GM19328 (cell line): ENCODE data around the gene REEP5.
A peak's percentile ranks its signal among the peaks of the same experiment; 100 is the strongest.

ENCODE experiments used
- ATAC-seq: cut with Tn5 transposase; IDR thresholded peaks from one replicate; pipeline ENCODE4 v1.9.1; 2021; ENCODE audit warnings: mild to moderate bottlenecking, moderate library complexity; ENCODE audit not compliant: unreplicated experiment

REEP5 gene

GRCh38 chr5:112848116-112848811, 73.8 kb downstream of the REEP5 start:
- ATAC-seq: peak; percentile 95

- no peak for ATAC-seq
These were observed 74.7 kb downstream of the REEP5 start for GRCh38 chr5:112847306-112847705.

DNA sequence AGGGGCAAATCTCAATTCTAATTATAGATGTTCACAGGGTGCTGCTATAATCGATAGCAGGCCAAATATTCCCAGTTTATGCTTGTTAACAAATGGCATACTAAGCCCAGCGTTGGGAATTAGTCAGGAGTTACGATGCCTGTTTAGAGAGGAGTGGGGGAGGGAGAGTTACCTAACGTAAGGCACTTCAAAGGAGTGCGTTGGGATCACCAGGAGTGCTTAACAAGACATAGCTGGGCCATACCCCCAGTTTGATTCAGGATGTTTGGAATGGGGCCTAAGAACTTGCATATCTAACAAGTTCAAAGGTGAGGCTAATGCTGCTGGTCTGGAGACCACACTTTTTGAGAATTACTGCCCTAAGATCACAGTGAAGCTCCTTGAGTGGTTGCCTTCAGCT, 75.5 kb downstream of the REEP5 start:
- ATAC-seq: no peak

- no peak for ATAC-seq
These were observed 77.5 kb downstream of the REEP5 start for GRCh38 chr5:112844489-112844888.

GRCh38 chr5:112833971-112834370, 88.1 kb downstream of the REEP5 start:
- ATAC-seq: no peak

DNA sequence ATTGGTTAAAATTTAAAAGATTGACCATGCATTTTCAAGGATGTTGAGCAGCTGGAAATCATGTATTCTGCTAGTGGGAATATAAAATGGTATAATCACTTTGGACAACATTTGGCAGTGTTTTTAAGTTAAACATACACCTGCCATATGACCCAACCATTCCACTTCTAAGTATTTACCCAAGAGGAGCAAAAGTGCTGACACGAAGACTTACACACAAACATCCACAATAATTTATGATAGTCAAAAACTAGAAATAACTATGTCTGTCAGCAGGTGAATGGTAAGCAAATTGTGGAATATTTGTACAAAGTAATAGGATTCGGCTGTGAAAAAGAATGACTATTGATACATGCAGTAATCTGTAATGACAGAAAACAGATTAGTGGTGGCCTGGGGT, 91.6 kb downstream of the REEP5 start:
- ATAC-seq: no peak
